HG03097 (cell line): ENCODE results near the gene ATAD3A.
"Not testable (repeated sequence)": the region's sequence is repeated elsewhere in the genome, so short reads cannot be mapped to it uniquely, and the experiment has no call there.

Experiments used
- ATAC-seq: cut with Tn5 transposase; IDR thresholded peaks from one replicate; pipeline ENCODE4 v1.9.1; 2021; ENCODE audit not compliant: unreplicated experiment, low FRiP score

ATAD3A gene

DNA sequence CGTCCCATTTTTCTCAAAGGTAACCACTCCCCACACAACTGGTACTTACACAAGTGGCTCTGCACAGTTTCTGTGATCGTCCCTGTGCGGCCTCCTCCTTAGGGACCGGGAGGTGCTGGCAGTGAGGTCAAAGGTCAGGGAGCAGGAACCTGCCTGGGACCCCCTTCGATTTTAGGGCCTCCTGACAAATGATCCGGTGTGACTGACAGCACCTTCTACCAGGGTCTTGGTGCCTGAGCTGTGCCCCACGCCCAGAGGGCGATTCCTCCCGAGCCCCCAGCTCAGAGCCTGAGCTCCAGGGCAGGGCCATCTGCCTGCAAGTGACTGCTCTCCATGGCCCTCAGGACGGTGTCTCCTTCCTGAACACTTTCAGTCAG is 40.3 kb downstream of the ATAD3A start:
- ATAC-seq, result no peak

GRCh38 chr1:1553821-1554494 is 42.0 kb downstream of the ATAD3A start:
- no peak for ATAC-seq

DNA sequence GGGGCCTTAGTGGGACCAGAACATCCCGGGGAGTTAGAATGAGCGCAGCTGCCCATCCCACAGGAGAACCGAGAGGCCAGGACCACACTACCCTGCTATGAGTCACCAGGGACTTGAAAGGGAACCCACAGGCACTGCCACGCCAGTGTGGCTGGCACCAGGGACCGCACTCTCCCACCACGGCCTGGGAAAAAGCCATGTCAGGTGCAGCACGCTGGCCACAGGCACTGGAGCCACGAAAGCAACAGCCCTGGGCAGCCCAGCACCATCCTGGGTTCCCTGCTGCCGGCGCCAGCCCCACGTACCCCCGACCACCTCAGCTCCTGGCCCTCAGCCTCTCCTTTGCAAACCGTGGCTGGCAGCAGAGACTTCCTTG is 42.6 kb downstream of the ATAD3A start:
- ATAC-seq, result no peak

DNA sequence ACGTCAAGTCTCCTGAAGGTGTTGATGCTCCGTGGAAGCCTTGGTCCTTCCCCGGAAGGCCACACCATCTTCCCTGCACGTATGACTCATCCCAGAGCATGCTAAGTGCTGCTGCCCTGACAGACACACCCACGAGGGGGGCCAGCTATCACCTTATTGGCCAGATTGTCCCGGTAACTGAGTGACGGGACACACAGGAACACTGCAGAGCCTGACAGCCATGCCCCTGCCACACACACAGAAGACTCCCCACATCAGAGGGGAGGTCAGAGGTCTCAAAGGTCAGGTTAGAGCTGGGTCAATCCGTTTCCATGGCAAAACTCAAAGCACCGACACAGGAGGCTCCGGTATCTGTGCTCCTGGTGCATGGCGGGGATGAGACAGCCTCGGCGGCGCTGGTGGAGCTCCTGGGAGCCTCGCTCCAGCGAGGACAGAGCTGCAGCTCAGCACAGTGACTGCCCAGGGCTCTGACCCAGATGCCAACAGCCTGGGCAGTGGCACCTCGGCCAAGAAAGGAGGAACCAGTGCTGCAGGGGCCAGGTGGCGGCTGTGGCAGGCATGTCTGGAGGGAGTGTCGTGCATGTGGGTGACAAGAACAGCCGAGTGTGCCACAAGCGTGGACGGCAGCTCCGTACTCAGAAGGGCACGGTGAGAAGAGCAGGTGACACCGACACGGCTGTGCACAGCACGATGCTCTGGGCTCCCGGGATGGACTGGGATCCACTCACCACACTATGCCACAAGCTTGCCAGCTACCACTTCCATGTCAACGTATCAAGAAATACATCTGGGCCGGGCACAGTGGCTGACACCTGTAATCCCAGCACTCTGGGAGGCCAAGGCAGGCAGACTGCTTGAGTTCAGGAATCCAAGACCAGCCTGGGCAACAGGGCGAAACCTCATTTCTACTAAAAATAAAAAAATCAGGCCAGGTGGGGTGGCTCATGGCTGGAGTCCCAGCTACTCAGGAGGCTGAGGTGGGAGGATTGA is 43.3 kb downstream of the ATAD3A start:
- no peak for ATAC-seq

DNA sequence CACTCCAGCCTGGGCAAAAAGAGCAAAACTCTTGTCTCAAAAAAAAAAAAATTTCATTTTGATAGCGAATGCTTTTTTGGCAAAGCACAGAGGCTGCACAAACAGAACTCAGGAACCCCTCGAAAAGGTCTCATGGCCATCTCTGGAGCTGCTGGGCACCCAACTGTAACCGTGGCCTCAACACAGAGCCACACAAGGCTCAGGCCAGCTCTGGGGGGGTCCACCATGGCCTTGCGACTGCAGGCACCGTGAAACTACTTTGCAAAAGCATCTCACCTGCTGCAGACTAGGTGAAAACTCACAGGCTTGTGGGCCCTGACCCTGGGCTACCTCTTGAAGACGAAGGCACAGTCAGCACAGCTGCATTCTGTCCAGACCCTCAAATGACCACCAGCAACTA is 44.5 kb downstream of the ATAD3A start:
- no peak for ATAC-seq

DNA sequence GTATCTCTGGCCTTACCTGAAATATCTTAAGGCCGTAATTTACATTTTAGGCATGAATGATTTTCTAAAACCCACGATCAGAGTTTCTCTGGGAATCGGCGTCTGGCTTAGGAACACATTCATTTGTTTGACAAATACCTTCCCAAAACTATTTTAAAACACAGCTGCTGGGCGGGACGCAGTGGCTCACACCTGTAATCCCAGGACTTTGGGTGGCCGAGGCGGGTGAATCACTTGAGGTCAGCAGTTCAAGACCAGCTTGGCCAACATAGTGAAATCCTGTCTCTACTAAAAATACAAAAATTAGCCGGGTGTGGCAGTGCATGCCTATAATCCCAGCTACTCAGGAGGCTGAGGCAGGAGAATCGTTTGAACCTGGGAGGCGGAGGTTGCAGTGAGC is 45.0 kb downstream of the ATAD3A start:
- ATAC-seq, result not testable (repeated sequence)

DNA sequence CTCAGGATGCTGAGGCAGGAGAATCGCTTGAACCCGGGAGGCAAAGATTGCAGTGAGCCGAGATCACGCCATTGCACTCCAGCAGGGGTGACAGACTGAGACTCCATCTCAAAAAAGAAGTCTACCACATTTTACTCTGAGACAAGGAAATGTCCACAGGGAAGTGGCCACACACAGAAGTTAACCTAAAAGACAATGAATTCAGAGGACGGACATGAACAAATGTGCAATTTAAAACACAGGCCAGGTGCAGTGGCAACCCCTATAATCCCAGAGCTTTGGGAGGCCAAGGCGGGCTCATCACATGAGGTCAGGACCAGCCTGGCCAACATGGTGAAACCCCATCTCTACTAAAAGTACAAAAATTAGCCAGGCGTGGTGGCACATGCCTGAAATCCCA is 45.7 kb downstream of the ATAD3A start:
- ATAC-seq, result not testable (repeated sequence)

DNA sequence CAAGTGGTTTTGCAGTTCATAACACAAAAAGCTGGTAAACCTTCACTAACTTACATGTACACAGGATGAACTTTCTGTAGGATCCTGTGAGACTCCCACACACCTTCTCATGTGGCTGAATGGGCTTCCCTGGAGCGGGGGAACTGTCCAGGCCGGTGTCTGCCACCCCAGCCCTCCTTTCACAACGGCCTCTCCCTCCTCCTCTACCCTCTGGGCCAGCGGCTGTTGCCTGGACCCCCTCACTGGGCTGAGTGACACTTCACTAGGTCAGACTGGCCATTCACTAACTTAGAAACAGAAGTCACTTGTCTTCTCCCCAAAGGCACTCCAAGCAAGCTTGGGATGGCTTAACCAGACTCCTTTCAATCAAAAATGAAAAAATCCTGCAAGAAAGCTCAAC is 46.6 kb downstream of the ATAD3A start:
- no peak for ATAC-seq

- ATAC-seq, result no peak
These were observed 47.1 kb downstream of the ATAD3A start for GRCh38 chr1:1559066-1559465.

GRCh38 chr1:1560178-1560577 is 48.2 kb downstream of the ATAD3A start:
- no peak for ATAC-seq

GRCh38 chr1:1561801-1562470 is 50.0 kb downstream of the ATAD3A start:
- no peak for ATAC-seq

DNA sequence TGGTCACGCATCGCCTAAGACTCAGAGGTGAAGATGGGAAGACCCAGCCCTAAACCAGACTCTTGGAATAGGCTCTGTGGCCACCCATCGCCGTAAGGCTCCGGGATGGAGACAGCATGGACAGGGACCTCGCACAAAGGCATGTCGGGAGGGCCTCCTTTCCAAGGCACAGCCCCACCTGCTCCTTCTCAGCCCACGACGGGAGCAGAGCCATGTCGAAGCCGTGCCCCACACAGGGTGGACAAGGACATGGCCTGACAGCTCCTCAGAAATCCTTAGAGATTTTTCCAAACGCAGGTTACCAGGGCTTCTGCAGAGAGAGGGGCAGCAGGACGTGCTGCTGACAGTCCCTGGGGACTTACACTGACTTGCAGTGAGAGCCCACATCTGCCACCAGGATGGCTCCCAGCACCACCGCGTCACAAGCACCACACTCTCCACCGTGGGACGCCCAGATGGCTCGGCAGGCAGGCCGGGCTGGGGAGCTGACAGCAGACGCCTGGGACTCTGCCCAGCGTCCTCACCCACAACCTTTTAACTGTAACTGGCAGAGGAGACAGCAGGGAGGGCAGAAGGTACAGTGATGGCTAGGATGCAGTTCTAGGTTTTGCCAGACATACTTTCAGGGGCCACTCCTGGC is 50.7 kb downstream of the ATAD3A start:
- no peak for ATAC-seq

DNA sequence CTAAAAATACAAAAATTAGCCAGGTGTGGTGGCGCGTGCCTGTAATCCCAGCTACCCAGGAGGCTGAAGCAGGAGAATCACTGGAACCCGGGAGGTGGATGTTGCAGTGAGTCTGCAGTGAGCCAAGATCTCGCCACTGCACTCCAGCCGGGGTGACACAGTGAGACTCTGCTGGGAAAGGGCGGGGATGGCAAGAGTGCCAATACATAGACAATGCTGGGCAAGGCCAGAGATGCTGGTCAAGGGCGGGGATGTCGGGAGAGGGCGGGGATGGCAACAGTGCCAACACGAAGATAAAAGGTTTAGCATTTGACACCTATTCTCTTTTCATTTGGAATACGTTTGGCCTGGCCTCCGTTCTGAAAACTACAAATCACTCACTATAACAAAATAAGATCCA is 51.7 kb downstream of the ATAD3A start:
- no peak for ATAC-seq

- no peak for ATAC-seq
These were observed 52.3 kb downstream of the ATAD3A start for GRCh38 chr1:1564268-1564667.

DNA sequence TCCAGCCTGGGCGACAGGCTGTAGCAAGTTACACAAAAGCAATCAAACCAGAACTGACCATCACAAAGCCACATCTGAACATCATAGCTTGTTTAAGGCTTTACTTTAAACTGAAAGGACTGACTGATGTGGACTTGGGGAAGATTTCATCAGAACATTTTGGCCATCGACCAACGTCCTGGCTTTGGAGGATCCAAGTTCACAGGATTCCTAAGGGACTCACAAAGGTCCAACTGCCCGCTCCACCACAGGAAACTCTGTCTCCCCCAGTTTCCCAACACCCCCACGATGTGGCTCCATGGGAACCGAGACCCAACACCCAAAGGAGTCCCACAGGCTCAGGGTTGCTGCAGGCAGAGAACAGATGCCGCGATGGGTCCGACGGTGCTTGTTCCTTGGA is 53.4 kb downstream of the ATAD3A start:
- ATAC-seq, result no peak

DNA sequence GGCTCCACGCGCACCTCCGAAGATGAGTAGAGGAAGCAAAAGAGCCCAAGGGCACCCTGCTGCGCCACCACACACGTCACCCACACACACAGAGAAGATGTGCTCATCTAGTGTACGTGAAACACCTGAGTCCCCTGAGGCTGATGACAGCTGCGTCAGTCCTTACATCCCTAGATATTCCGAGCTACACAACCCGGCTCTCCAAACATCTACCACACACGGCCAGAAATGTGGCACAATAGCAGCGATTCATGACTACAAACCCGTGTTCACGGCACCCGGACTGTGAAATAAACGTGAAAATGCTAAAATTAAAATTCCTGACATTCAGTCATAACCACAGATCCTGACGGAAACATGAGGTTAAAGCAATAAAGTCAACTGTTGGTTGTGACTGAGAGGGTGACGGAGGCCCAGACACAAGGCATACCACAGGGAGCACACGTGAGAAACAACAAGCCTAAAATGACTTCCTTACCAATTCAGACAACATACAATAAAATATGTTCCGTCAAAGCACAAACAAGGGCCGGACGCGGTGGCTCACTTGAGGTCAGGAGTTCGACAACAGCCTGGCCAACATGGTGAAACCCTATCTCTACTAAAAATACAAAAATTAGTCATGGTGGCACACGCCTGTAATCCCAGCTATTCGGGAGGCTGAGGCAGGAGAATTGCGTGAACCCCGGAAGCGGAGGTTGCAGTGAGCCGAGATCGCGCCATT is 55.4 kb downstream of the ATAD3A start:
- no peak for ATAC-seq

DNA sequence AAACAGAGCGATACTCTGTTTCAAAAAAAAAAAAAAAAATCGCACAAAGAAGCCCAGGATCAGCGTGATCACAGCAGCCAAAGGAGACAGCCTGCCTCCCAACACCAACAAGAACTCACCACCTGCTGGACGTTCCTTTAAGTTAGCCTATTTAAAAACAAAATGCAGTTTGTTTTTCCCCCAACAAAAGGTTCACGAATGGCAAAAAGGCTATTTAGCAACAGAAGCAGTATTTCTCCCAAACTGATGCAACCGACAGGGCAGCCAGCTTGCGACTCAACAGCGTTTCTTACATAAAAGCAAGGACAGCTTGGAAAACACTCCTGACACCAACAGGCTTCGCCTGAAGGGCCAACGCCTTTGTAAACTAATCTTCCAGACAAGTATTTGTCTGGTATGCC is 55.9 kb downstream of the ATAD3A start:
- ATAC-seq, result no peak

GRCh38 chr1:1569341-1569740 is 57.4 kb downstream of the ATAD3A start:
- no peak for ATAC-seq

- peak; percentile 68 for ATAC-seq
These were observed 62.1 kb downstream of the ATAD3A start for GRCh38 chr1:1573843-1574720.
